Measurements from ENCODE around the gene SSR4. TPM values are rescaled to one million over a fixed set of nuclear protein-coding genes. Genes with fewer than 3 reads are reported as not detected.

Gene SSR4
- total RNA-seq, 1 donor from 2014 or later, result 128 TPM

GRCh38 chrX:153770601-153771414 is 23.7 kb upstream of the SSR4 start:
- TF ChIP-seq CTCF (conservative IDR thresholded peaks at IDR 0.05; ENCODE audit: low read depth, low read length), result no peak
- DNase-seq (ENCODE audit: low read depth), result no peak
- no peak overlapping the region for H3K4me3 ChIP-seq (ENCODE audit: low read depth, low read length)

GRCh38 chrX:153771415-153772315 is 22.8 kb upstream of the SSR4 start:
- H3K4me3 ChIP-seq (ENCODE audit: low read depth, low read length), result no peak overlapping the region
- DNase-seq (ENCODE audit: low read depth), result no peak
- TF ChIP-seq CTCF (conservative IDR thresholded peaks at IDR 0.05; ENCODE audit: low read depth, low read length), result no peak

DNA sequence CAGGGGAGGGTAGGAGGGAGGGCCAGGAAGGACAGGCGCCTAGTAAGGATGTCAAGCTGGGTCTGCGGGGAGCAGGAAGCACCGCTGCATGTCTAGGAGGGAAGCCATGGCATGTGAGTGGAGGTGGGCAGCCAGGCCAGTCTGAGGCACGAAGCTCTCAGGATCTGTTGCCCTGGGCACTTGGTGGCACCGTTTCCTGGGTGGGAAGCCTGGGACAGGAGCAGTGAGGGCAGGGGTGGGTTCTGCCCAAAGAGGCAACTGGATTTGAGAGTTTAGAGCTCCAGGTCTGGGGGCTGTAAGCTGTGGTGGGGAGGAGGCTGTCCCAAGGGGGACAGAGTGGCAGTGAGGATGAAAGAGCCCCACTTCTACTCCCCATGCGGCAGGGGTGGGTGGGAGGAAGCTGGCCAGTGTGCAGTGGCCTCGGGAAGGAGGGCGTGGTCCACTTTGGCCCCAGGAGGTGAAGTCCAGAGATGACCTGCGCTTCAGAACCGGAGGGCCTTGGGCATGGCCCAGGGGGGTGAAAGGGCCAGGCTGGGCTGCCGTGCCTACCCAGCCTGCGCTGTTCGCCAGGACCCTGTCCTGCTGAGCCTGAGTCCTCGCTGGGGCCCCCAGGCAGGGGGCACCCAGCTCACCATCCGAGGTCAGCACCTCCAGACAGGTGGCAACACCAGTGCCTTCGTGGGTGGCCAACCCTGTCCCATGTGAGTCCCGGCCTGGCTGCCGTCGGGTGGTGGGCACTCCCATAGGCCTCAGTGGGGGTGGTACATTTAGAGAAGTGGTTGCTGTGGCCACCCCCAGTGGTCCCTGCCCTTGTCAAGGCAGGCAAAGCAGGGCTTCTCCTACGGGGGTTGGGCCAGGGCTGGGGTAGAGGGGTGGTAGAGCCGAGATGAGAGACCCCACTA is 21.9 kb upstream of the SSR4 start:
- no peak overlapping the region for H3K4me3 ChIP-seq (ENCODE audit: low read depth, low read length)
- no peak for DNase-seq (ENCODE audit: low read depth)
- no peak for TF ChIP-seq CTCF (conservative IDR thresholded peaks at IDR 0.05; ENCODE audit: low read depth, low read length)

- no peak for TF ChIP-seq CTCF (conservative IDR thresholded peaks at IDR 0.05; ENCODE audit: low read depth, low read length)
Observed at GRCh38 chrX:153773218-153773611, 21.3 kb upstream of the SSR4 start.

DNA sequence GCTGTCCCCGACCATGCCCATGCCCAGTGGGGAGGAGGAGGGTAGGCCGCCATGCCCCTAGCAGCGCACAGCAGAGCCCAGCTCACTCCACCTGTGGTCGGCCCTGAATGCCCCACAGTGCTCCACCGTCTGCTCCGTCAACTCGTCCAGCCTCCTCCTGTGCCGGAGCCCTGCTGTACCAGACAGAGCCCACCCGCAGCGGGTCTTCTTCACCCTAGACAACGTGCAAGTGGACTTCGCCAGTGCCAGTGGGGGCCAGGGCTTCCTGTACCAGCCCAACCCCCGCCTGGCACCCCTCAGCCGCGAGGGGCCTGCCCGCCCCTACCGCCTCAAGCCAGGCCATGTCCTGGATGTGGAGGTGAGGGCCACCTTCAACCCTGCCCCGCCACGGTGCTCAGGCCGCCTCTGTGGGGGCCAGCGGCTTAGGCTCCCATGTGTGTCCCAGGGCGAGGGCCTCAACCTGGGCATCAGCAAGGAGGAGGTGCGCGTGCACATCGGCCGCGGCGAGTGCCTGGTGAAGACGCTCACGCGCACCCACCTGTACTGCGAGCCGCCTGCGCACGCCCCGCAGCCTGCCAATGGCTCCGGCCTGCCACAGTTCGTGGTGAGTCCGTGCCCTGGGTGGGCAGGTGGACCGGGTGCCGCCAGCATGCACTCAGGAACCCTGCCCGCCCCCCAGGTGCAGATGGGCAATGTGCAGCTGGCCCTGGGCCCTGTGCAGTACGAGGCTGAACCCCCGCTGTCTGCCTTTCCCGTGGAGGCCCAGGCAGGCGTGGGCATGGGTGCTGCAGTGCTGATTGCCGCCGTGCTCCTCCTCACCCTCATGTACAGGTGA is 20.5 kb upstream of the SSR4 start:
- H3K4me3 ChIP-seq (ENCODE audit: low read depth, low read length), result no peak overlapping the region
- no peak for TF ChIP-seq CTCF (conservative IDR thresholded peaks at IDR 0.05; ENCODE audit: low read depth, low read length)
- DNase-seq (ENCODE audit: low read depth), result no peak

More at GRCh38 chrX:153773218-153773611, 21.3 kb upstream of the SSR4 start:
- no peak overlapping the region for H3K4me3 ChIP-seq (ENCODE audit: low read depth, low read length)
- DNase-seq (ENCODE audit: low read depth), result no peak
